GM12892 (cell line): ENCODE results near the gene SYNDIG1L.

Experiments used
- POLR2A ChIP-seq: IDR thresholded peaks from 2 replicates; pipeline ENCODE4 v1.6.1; 2011; ENCODE audit warnings: low read depth, low read length, control low read depth
- POLR2AphosphoS5 ChIP-seq: IDR thresholded peaks from 2 replicates; pipeline ENCODE4 v1.6.1; 2011; ENCODE audit warnings: low read depth, low read length, control low read depth
- TAF1 ChIP-seq: IDR thresholded peaks from 2 replicates; pipeline ENCODE4 v1.6.1; 2011; ENCODE audit warnings: low read depth, mild to moderate bottlenecking, control low read depth, low read length, borderline replicate concordance

- TF ChIP-seq TAF1 (no peak), POLR2A (no peak), POLR2AphosphoS5 (no peak)
These were observed 33.1 kb downstream of the SYNDIG1L start for GRCh38 chr14:74392616-74393570.
